ENCODE measurements around the gene SAMD5.
"Not testable (repeated sequence)": the region's sequence is repeated elsewhere in the genome, so short reads cannot be mapped to it uniquely, and the experiment has no call there.

Gene SAMD5

GRCh38 chr6:147534116-147534860 is 25.8 kb downstream of the SAMD5 start:
- DNase-seq (ENCODE audit: low spot score) = no peak
- H3K27ac ChIP-seq = no peak overlapping the region
- ChIA-PET CTCF (interaction anchor here (1.0 kb wide), 1 partner anchor 12 kb away, joined by 4 read pairs; no protein-coding TSS in a partner anchor), POLR2A (ENCODE audit: low non-redundant PET) (no interaction called here)
- TF ChIP-seq CTCF (conservative IDR thresholded peaks at IDR 0.05; ENCODE audit: low read depth) = no peak

- DNase-seq (ENCODE audit: low spot score) = no peak
- POLR2A ChIA-PET (ENCODE audit: low non-redundant PET) = no interaction called here
- TF ChIP-seq CTCF (conservative IDR thresholded peaks at IDR 0.05; ENCODE audit: low read depth) = no peak
- CTCF ChIA-PET = no interaction called here
- no peak overlapping the region for H3K27ac ChIP-seq
Measured at GRCh38 chr6:147538821-147539220, 30.3 kb downstream of the SAMD5 start.

GRCh38 chr6:147540075-147540474 is 31.6 kb downstream of the SAMD5 start:
- DNase-seq (ENCODE audit: low spot score) = no peak
- no peak overlapping the region for H3K27ac ChIP-seq
- ChIA-PET POLR2A (ENCODE audit: low non-redundant PET) (no interaction called here), CTCF (interaction anchor here (0.6 kb wide), 1 partner anchor 43 kb away, joined by 9 read pairs; no protein-coding TSS in a partner anchor)
- no peak for TF ChIP-seq CTCF (conservative IDR thresholded peaks at IDR 0.05; ENCODE audit: low read depth)

- POLR2A ChIA-PET (ENCODE audit: low non-redundant PET); CTCF ChIA-PET; DNase-seq (ENCODE audit: low spot score); H3K27ac ChIP-seq: not testable (repeated sequence)
Measured at GRCh38 chr6:147542436-147542835, 33.9 kb downstream of the SAMD5 start.

- no peak overlapping the region for H3K27ac ChIP-seq
- CTCF ChIA-PET = no interaction called here
Measured at GRCh38 chr6:147544420-147544819, 35.9 kb downstream of the SAMD5 start.

GRCh38 chr6:147546501-147547368 is 38.2 kb downstream of the SAMD5 start:
- no peak overlapping the region for H3K27ac ChIP-seq
- TF ChIP-seq CTCF (conservative IDR thresholded peaks at IDR 0.05; ENCODE audit: low read depth) = no peak
- DNase-seq (ENCODE audit: low spot score) = no peak
- ChIA-PET POLR2A (ENCODE audit: low non-redundant PET) (no interaction called here), CTCF (interaction anchor here (1.1 kb wide), 1 partner anchor 12 kb away, joined by 4 read pairs; no protein-coding TSS in a partner anchor)

More at GRCh38 chr6:147544420-147544819, 35.9 kb downstream of the SAMD5 start:
- DNase-seq (ENCODE audit: low spot score) = no peak
- no peak for TF ChIP-seq CTCF (conservative IDR thresholded peaks at IDR 0.05; ENCODE audit: low read depth)
- POLR2A ChIA-PET (ENCODE audit: low non-redundant PET) = no interaction called here

Measured in RWPE1 (cell line).